Measurements from ENCODE around the gene FHOD3.

FHOD3 gene

GRCh38 chr18:36527051-36527450 lies 229.5 kb downstream of the FHOD3 start:
- no peaks in the 10 kb centered on the region for H3K27me3 Mint-ChIP-seq (ENCODE audit: low read depth, poor library complexity)
- H3K4me3 Mint-ChIP-seq, result no peak overlapping the region
- no peak for DNase-seq
- H3K36me3 Mint-ChIP-seq (ENCODE audit: low read depth), result peaks cover 21% of the 10 kb centered on the region
- H3K9me3 Mint-ChIP-seq, result no peaks in the 10 kb centered on the region
- TF ChIP-seq, protein P1, sequence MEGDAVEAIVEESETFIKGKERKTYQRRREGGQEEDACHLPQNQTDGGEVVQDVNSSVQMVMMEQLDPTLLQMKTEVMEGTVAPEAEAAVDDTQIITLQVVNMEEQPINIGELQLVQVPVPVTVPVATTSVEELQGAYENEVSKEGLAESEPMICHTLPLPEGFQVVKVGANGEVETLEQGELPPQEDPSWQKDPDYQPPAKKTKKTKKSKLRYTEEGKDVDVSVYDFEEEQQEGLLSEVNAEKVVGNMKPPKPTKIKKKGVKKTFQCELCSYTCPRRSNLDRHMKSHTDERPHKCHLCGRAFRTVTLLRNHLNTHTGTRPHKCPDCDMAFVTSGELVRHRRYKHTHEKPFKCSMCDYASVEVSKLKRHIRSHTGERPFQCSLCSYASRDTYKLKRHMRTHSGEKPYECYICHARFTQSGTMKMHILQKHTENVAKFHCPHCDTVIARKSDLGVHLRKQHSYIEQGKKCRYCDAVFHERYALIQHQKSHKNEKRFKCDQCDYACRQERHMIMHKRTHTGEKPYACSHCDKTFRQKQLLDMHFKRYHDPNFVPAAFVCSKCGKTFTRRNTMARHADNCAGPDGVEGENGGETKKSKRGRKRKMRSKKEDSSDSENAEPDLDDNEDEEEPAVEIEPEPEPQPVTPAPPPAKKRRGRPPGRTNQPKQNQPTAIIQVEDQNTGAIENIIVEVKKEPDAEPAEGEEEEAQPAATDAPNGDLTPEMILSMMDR (IDR thresholded peaks at IDR 0.05), result no peak
- H3K4me1 Mint-ChIP-seq, result peaks cover 17% of the 10 kb centered on the region
- no peak overlapping the region for H3K27ac Mint-ChIP-seq

DNA sequence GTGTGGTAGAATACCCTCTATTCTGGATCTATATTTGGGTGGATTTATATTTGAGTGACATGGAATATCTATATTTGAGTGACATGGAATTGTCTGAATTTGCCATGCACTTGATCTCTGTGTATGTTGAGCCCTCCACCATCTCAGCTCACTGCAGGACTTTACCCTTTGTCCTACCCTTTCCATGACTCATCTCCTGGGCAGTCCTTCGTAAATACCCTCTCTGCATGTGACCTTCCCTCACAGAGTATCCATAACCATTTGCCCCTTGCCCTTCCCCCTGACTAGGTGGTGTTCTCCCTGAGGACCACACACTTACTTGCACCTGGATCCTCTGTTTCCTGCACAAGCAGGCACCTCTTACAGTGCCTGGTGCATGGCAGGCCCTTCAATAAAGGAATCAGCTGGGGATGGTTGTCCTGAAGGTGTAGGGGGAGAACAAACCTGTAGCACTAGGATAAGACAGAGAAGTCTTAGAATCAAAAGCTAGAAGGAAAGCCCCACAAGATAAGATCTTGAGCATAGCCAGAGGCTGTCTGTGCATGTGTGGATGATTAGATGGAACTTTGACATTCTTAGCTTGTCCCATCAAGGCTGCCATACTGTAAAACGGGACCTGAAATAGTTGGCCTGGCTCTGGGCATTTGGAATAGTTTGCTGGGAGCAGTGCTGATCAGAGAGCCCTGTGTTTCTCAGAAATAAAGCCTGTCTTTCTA lies 230.4 kb downstream of the FHOD3 start:
- H3K4me3 Mint-ChIP-seq, result no peak overlapping the region
- H3K27ac Mint-ChIP-seq, result no peak overlapping the region
- TF ChIP-seq, protein P1 (IDR thresholded peaks at IDR 0.05), result no peak
- DNase-seq, result no peak
- peaks cover 21% of the 10 kb centered on the region for H3K36me3 Mint-ChIP-seq (ENCODE audit: low read depth)
- peaks cover 9% of the 10 kb centered on the region for H3K4me1 Mint-ChIP-seq
- no peaks in the 10 kb centered on the region for H3K27me3 Mint-ChIP-seq (ENCODE audit: low read depth, poor library complexity)
- H3K9me3 Mint-ChIP-seq, result no peaks in the 10 kb centered on the region

GRCh38 chr18:36529747-36530146 lies 232.2 kb downstream of the FHOD3 start:
- no peak for DNase-seq
- TF ChIP-seq, protein P1 (IDR thresholded peaks at IDR 0.05), result no peak
- peaks cover 16% of the 10 kb centered on the region for H3K4me1 Mint-ChIP-seq
- H3K27me3 Mint-ChIP-seq (ENCODE audit: low read depth, poor library complexity), result no peaks in the 10 kb centered on the region
- H3K4me3 Mint-ChIP-seq, result no peak overlapping the region
- no peak overlapping the region for H3K27ac Mint-ChIP-seq
- no peaks in the 10 kb centered on the region for H3K9me3 Mint-ChIP-seq
- peaks cover 15% of the 10 kb centered on the region for H3K36me3 Mint-ChIP-seq (ENCODE audit: low read depth)

GRCh38 chr18:36530676-36531405 lies 233.3 kb downstream of the FHOD3 start:
- DNase-seq, result no peak
- H3K27ac Mint-ChIP-seq, result no peak overlapping the region

GRCh38 chr18:36531636-36532035 lies 234.1 kb downstream of the FHOD3 start:
- TF ChIP-seq, protein P1 (IDR thresholded peaks at IDR 0.05), result no peak
- H3K27me3 Mint-ChIP-seq (ENCODE audit: low read depth, poor library complexity), result no peaks in the 10 kb centered on the region
- H3K9me3 Mint-ChIP-seq, result no peaks in the 10 kb centered on the region
- DNase-seq, result no peak
- no peak overlapping the region for H3K4me3 Mint-ChIP-seq
- H3K27ac Mint-ChIP-seq, result no peak overlapping the region
- H3K36me3 Mint-ChIP-seq (ENCODE audit: low read depth), result no peaks in the 10 kb centered on the region
- H3K4me1 Mint-ChIP-seq, result peaks cover 28% of the 10 kb centered on the region

More at GRCh38 chr18:36530676-36531405, 233.3 kb downstream of the FHOD3 start:
- no peak overlapping the region for H3K4me3 Mint-ChIP-seq
- H3K36me3 Mint-ChIP-seq (ENCODE audit: low read depth), result peaks cover 4% of the 10 kb centered on the region
- H3K9me3 Mint-ChIP-seq, result no peaks in the 10 kb centered on the region
- peaks cover 22% of the 10 kb centered on the region for H3K4me1 Mint-ChIP-seq
- no peaks in the 10 kb centered on the region for H3K27me3 Mint-ChIP-seq (ENCODE audit: low read depth, poor library complexity)
- TF ChIP-seq, protein P1 (IDR thresholded peaks at IDR 0.05), result no peak

Data from nephron progenitor cell (in vitro differentiated cells).